Vagina (tissue), 2 donors: ENCODE results near the gene TUBB8B.
"Not testable (repeated sequence)": the region's sequence is repeated elsewhere in the genome, so short reads cannot be mapped to it uniquely, and the experiment has no call there.

Experiments
- POLR2A ChIP-seq, 2 donors: fragments of 450-650 bp; IDR thresholded peaks; one replicate each; pipeline ENCODE4 v1.6.1; 2017; ENCODE audit warnings: antibody characterized with exemption in 2 of 2, mild to moderate bottlenecking in 2 of 2, moderate library complexity in 2 of 2
- POLR2AphosphoS5 ChIP-seq, 2 donors: sonication (generic); formaldehyde crosslinking; IDR thresholded peaks; one replicate each; pipeline ENCODE4 v1.9.0; 2017; ENCODE audit warnings: antibody characterized with exemption in 2 of 2, mild to moderate bottlenecking in 2 of 2, low read depth in 1 of 2; ENCODE audit not compliant: insufficient read depth in 1 of 2
- TF ChIP-seq, protein P1 (sequence below), 3 experiments: fragments of 450-650 bp in 2 of 3; fragments of 200-600 bp in 1 of 3; sonication (generic) in 1 of 3; IDR thresholded peaks; one replicate each; pipeline ENCODE4 v1.5.1; 2017 to 2019; ENCODE audit warnings: antibody characterized with exemption in 3 of 3, mild to moderate bottlenecking in 2 of 3, moderate library complexity in 2 of 3

DNA sequence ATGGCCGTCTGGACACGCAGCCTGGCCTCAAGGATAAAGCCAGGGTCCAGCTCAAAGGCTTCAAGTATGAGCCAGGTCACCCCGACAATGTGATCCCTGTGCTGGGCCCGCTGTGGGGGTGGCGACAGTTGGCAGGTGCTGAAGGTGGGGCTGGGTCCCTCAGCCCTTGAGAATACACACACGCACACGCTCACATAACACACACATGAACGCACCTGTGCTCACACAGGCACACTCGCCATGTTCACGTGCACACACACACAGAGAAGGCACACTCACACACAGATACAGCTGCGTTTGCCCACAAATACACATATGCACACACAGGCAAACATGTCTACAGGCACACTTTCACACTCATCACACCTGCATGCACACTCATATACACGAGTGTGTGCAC lies 35.4 kb upstream of the TUBB8B start:
- TF ChIP-seq, protein P1, sequence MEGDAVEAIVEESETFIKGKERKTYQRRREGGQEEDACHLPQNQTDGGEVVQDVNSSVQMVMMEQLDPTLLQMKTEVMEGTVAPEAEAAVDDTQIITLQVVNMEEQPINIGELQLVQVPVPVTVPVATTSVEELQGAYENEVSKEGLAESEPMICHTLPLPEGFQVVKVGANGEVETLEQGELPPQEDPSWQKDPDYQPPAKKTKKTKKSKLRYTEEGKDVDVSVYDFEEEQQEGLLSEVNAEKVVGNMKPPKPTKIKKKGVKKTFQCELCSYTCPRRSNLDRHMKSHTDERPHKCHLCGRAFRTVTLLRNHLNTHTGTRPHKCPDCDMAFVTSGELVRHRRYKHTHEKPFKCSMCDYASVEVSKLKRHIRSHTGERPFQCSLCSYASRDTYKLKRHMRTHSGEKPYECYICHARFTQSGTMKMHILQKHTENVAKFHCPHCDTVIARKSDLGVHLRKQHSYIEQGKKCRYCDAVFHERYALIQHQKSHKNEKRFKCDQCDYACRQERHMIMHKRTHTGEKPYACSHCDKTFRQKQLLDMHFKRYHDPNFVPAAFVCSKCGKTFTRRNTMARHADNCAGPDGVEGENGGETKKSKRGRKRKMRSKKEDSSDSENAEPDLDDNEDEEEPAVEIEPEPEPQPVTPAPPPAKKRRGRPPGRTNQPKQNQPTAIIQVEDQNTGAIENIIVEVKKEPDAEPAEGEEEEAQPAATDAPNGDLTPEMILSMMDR (IDR thresholded peaks at IDR 0.05): not testable (repeated sequence)
- not testable (repeated sequence) for TF ChIP-seq POLR2AphosphoS5 (IDR thresholded peaks at IDR 0.05; ENCODE audit: insufficient read depth in 1 of 2, low read depth in 1 of 2); POLR2A (IDR thresholded peaks at IDR 0.05)
